GM19463 (cell line): Measurements from ENCODE around the gene BCL10.
"Not testable (repeated sequence)": the region's sequence is repeated elsewhere in the genome, so short reads cannot be mapped to it uniquely, and the experiment has no call there.

Source experiments
- ATAC-seq: cut with Tn5 transposase; IDR thresholded peaks from one replicate; pipeline ENCODE4 v1.9.1; 2021; ENCODE audit warnings: mild to moderate bottlenecking, moderate library complexity; ENCODE audit not compliant: unreplicated experiment

The BCL10 gene

GRCh38 chr1:85268801-85269585 is 7.4 kb downstream of the BCL10 start:
- no peak for ATAC-seq

- ATAC-seq = no peak
Measured at GRCh38 chr1:85267313-85267712, 9.1 kb downstream of the BCL10 start.

GRCh38 chr1:85264150-85264549 is 12.3 kb downstream of the BCL10 start:
- ATAC-seq = no peak

GRCh38 chr1:85262985-85263384 is 13.4 kb downstream of the BCL10 start:
- no peak for ATAC-seq

- no peak for ATAC-seq
Measured at GRCh38 chr1:85259912-85260274, 16.5 kb downstream of the BCL10 start.

GRCh38 chr1:85259118-85259911 is 17.1 kb downstream of the BCL10 start, which contains the start of gene C1orf52:
Gene C1orf52, minus strand, starts transcription at chr1:85259662. Its CDS starts 29 bp downstream, at chr1:85259633.
- ATAC-seq = peak; percentile 96

GRCh38 chr1:85258536-85259117 is 17.8 kb downstream of the BCL10 start:
- ATAC-seq = no peak

- not testable (repeated sequence) for ATAC-seq
Measured at GRCh38 chr1:85249042-85249441, 27.4 kb downstream of the BCL10 start.

GRCh38 chr1:85245891-85246290 is 30.5 kb downstream of the BCL10 start:
- no peak for ATAC-seq

DNA sequence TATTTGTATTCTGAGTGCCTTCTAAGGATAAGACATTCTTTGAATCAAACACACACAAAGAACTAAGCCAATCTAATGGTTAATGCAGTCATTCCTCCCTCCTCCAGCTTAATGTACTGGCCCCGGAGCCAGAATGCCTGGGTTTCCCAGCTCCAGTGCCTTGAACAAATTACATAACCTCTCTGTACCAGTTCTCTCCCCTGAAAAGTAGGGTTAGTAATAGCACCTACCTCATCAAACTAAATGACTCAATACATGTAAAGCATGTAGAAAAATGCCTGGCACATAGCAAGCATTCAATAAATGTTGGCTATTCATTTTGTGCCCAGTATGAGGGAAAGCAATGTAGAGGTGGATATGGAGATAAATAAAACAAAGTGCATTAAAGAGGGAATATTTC is 31.0 kb downstream of the BCL10 start:
- no peak for ATAC-seq

- no peak for ATAC-seq
Measured at GRCh38 chr1:85244271-85245061, 32.0 kb downstream of the BCL10 start.

- no peak for ATAC-seq
Measured at GRCh38 chr1:85243372-85243771, 33.1 kb downstream of the BCL10 start.

- no peak for ATAC-seq
Measured at GRCh38 chr1:85240643-85241042, 35.8 kb downstream of the BCL10 start.

DNA sequence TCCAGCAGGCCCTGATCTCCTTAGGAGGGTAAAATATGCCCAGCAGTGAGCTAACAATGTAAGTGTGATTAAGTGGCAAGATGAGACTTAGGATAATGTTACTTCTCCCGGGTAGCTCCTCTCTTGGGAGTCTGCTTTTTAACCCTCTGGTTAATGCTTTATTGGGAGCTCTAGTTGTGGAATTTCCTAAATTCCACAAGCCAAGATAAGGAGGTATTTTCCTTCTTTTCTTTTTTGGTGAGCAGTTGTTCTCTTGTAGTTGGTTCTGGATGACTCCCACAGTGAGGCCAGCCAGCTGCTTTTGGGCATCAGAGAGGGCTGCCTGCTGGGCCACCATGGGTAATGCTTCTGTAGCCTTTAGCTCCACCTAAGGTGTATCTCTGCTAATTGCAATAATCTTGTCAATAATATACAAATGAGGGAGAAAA is 36.2 kb downstream of the BCL10 start:
- ATAC-seq = peak; percentile 57

GRCh38 chr1:85237613-85238012 is 38.8 kb downstream of the BCL10 start:
- no peak for ATAC-seq

GRCh38 chr1:85230305-85230977 is 46.0 kb downstream of the BCL10 start:
- peak; percentile 42 for ATAC-seq

DNA sequence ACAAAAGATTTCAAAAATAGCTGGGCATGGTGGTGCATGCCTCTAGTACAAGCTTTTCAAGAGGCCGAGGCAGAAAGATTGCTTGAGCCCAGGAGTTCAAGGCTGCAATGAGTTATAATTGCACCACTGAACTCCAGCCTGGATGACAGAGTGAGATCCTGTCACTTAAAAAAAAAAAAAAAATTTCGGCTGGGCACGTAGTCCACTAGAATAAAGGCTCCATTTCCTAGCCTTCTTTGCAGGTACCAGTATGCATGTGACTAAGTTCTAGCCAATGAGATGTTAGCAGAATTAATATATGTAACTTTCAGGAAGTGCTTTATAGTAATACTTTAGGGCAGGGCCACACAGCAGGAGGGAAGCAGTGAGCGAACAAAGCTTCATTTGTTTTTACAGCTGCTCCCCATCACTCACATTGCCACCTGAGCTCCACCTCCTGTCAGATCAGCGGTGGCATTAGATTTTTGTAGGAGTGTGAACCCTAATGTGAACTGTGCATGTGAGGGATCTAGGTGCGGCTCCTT is 46.8 kb downstream of the BCL10 start:
- no peak for ATAC-seq

GRCh38 chr1:85228972-85229371 is 47.5 kb downstream of the BCL10 start:
- no peak for ATAC-seq

DNA sequence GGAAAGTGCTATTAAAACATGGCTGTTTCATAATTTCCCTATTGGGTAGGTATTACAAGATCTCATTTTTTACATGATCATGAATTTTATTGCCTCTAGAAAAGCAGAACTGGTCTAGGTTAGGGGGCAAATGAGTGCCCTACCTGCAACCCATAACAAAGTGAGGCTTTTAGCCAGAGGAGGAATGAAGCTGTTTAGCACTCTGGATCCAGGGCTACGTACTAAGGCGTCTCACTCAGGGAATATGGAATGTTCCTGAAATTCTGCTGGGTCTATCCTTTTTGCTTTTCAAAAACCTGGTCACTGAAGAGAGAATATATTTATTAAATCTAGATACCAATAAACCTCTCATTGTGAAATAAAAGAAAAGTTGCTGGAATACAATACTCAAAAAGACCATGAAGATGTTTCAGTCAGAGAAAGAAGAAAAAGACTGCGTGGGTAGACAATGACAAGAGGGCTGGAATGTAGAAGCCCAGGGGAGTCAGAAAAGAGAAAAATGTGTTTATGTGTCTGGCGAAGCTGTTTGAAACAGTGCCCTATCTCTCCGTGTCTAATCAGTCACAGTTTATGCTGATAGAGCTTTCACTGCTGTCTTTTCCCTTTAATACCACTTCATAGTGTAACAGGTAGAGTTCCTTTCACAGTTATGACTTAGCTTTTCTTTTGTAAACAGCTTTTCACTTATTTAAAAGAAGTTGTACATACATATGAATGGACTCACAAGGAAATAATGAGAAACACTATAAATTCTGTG is 50.6 kb downstream of the BCL10 start:
- ATAC-seq = no peak
